Ovary (tissue), 9 donors: ENCODE measurements around the gene NUB1. TPM values are rescaled to one million over a fixed set of nuclear protein-coding genes. Genes with fewer than 3 reads are reported as not detected.

Experiments
- DNase-seq, 5 donors: peaks; one replicate each; pipeline ENCODE4 v3.0.0-alpha.2; 2019 to 2020
- H3K27ac ChIP-seq, 2 donors: fragments of 200-600 bp; one replicate each; pipeline versions ENCODE4 v1.5.1 to v1.8.0; 2019 to 2022
- H3K27me3 ChIP-seq: fragments of 200-600 bp; one replicate; pipeline ENCODE4 v1.8.0; 2022
- H3K36me3 ChIP-seq: fragments of 200-600 bp; sonication (generic); one replicate; pipeline ENCODE4 v1.5.1; 2019
- H3K4me1 ChIP-seq: one replicate; pipeline ENCODE4 v1.8.1; 2013; ENCODE audit warnings: mild to moderate bottlenecking, moderate library complexity; ENCODE audit not compliant: insufficient read depth
- H3K4me3 ChIP-seq: fragments of 200-600 bp; sonication (generic); one replicate; pipeline ENCODE4 v1.5.1; 2017
- H3K9me3 ChIP-seq, 2 donors: fragments of 200-600 bp in 1 of 2; sonication (generic) in 1 of 2; one replicate each; pipeline versions ENCODE4 v1.5.1 to v1.8.1; 2013 to 2019; ENCODE audit warnings: mild to moderate bottlenecking in 1 of 2, moderate library complexity in 1 of 2
- CTCF ChIP-seq, 3 donors: fragments of 450-650 bp in 2 of 3; fragments of 200-600 bp in 1 of 3; IDR thresholded peaks; one replicate each; pipeline versions ENCODE4 v1.5.1 to v1.8.0; 2016 to 2022; ENCODE audit warnings: antibody characterized with exemption in 3 of 3, mild to moderate bottlenecking in 1 of 3
- EP300 ChIP-seq: sonication (generic); formaldehyde crosslinking; IDR thresholded peaks from one replicate; pipeline ENCODE4 v1.6.1; 2017; ENCODE audit warnings: antibody characterized with exemption
- POLR2A ChIP-seq: fragments of 450-650 bp; IDR thresholded peaks from one replicate; pipeline ENCODE4 v1.6.1; 2017; ENCODE audit warnings: antibody characterized with exemption, mild to moderate bottlenecking, moderate library complexity
- WGBS, 3 donors: extraction: QIAGEN DNeasy Blood & Tissue Kit in 1 of 3; methylation state at CpG; one replicate each; pipeline versions ENCODE4 v1.1.5 to v1.1.7; 2013 to 2017; 5-methylcytosine and 5-hydroxymethylcytosine counted together
- intact Hi-C, 4 donors: fragments of 100-400 bp; cut with DNase I; formaldehyde crosslinking; loops; one replicate each; pipeline versions ENCODE4 v1.11.0 to v1.15.1; 2022 to 2023
- polyA plus RNA-seq, 2 donors: library from polyadenylated mRNA; stranded (reverse); fragments of 200-250 nt in 1 of 2; fragments of 350-450 nt in 1 of 2; fragmentation: Illumina TruSeq in 1 of 2; extraction: RNeasy Lipid Tissue Mini Kit (QIAGEN cat#74804) in 1 of 2; gene quantifications; one replicate each; pipeline ENCODE4 v1.2.3, GENCODE V29; 2013 to 2014
- total RNA-seq, 7 donors: library from RNA; depleted of rRNA in 2 of 7; stranded (reverse); fragments of >200 nt in 2 of 7; fragmentation: NEBNext Ultra II Directional in 3 of 7; extraction: Animal tissue kit (Norgen Biotek cat#: 25700) in 3 of 7; gene quantifications; one replicate each; pipeline versions ENCODE4 v1.1.0 to v1.2.4, GENCODE V29; 2016 to 2023
- donor health status: DM: no; HTN: no; CAD: no; lungs with moderate emphysema.
- donor health status: DM: no; HTN: no; CAD: no.
- donor health status: Bipolar disorder and iron deficiency.
- donor health status: DM: yes; HTN: yes; CAD: no.
- donor health status: DM: no; HTN: no; CAD: no.
- donor health status: DM: yes; HTN: yes; CAD: no.

The NUB1 gene
- total and polyA plus RNA-seq, 9 donors = 33.8 to 162 (median 45.6) TPM

GRCh38 chr7:151311294-151311864 lies 30.2 kb upstream of the NUB1 start:
- Histone ChIP-seq H3K27ac (no peak overlapping the region), H3K4me1 (no peaks in the 10 kb centered on the region), H3K4me3 (no peak overlapping the region), H3K27me3 (no peaks in the 10 kb centered on the region), H3K36me3 (no peaks in the 10 kb centered on the region), H3K9me3 (peaks cover 0 to 3% of the 10 kb centered on the region in 2 donors)
- no peak for DNase-seq
- 59 to 67% (median 65%) methylated on average over 6 of the region's 6 CpGs for WGBS, 3 donors
- TF ChIP-seq CTCF (IDR thresholded peaks at IDR 0.05) (no peak), POLR2A (no peak), EP300 (no peak)
- intact Hi-C loops = loop anchor here in 2 of 4 donors (5.0 kb wide), 3 partner anchors 36 to 451 kb away; no protein-coding TSS in a partner anchor

GRCh38 chr7:151312356-151312755 lies 29.3 kb upstream of the NUB1 start:
- Histone ChIP-seq H3K27ac (no peak overlapping the region), H3K36me3 (no peaks in the 10 kb centered on the region), H3K9me3 (peaks cover 0 to 3% of the 10 kb centered on the region in 2 donors), H3K27me3 (no peaks in the 10 kb centered on the region), H3K4me3 (no peak overlapping the region), H3K4me1 (no peaks in the 10 kb centered on the region)
- intact Hi-C loops = loop anchor here in 2 of 4 donors (5.0 kb wide), 3 partner anchors 35 to 450 kb away; no protein-coding TSS in a partner anchor
- TF ChIP-seq CTCF (IDR thresholded peaks at IDR 0.05) = no peak
- no peak for DNase-seq
- 82 to 84% (median 83%) methylated on average over 6 of the region's 6 CpGs for WGBS, 3 donors

- Histone ChIP-seq H3K27me3 (no peaks in the 10 kb centered on the region), H3K4me1 (no peaks in the 10 kb centered on the region), H3K9me3 (peaks cover 0 to 3% of the 10 kb centered on the region in 2 donors), H3K27ac (no peak overlapping the region), H3K36me3 (no peaks in the 10 kb centered on the region), H3K4me3 (no peak overlapping the region)
- DNase-seq = no peak
- TF ChIP-seq POLR2A (no peak), EP300 (no peak), CTCF (IDR thresholded peaks at IDR 0.05) (no peak)
- intact Hi-C loops = loop anchor here in 2 of 4 donors (5.0 kb wide), 3 partner anchors 34 to 449 kb away; no protein-coding TSS in a partner anchor
- 44 to 54% (median 50%) methylated on average over 8 of the region's 8 CpGs for WGBS, 3 donors
Measured at GRCh38 chr7:151312831-151313809, 28.5 kb upstream of the NUB1 start.

DNA sequence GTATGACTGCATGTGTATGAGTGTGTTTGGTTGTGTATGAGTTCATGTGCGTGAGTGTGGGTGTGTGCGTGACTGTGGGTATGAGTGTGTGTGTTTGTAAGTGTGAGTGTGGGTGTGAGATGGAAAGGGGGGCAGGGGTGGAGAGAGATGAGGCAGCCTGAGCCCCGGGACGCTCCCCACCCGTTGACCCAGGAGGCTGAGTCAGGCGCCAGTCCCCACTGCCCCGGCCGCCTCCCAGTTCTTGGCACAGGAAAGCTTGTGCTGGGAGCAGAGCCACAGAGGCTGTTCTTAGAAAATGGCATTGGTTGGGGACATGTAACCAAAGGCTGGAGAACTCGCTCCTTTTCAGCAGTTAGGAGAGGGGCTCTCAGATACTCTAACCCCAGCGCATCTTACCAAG lies 27.8 kb upstream of the NUB1 start:
- no peak overlapping the region for H3K27ac ChIP-seq
- intact Hi-C loops = loop anchor here in 2 of 4 donors (2.0 to 5.0 kb wide), 4 partner anchors 33 to 448 kb away; no protein-coding TSS in a partner anchor
- 28 to 35% (median 29%) methylated on average over 10 of the region's 10 CpGs for WGBS, 3 donors

More for the DNA sequence above, 27.8 kb upstream of the NUB1 start:
- peak in 1 of 5 donors; percentile 29 for DNase-seq
- no peaks in the 10 kb centered on the region for H3K27me3 ChIP-seq
- H3K36me3 ChIP-seq = no peaks in the 10 kb centered on the region
- TF ChIP-seq POLR2A (no peak), EP300 (no peak), CTCF (IDR thresholded peaks at IDR 0.05) (no peak)
- H3K4me1 ChIP-seq = no peaks in the 10 kb centered on the region
- peaks cover 0 to 3% of the 10 kb centered on the region in 2 donors for H3K9me3 ChIP-seq
- H3K4me3 ChIP-seq = no peak overlapping the region
